GM19099 (cell line): ENCODE measurements around the gene LIX1L.

ENCODE experiments used
- POLR2A ChIP-seq: IDR thresholded peaks from 3 replicates; pipeline ENCODE4 v1.6.1; 2011; ENCODE audit warnings: low read depth; ENCODE audit not compliant: insufficient read length; ENCODE audit errors: extremely low read depth

LIX1L gene

DNA sequence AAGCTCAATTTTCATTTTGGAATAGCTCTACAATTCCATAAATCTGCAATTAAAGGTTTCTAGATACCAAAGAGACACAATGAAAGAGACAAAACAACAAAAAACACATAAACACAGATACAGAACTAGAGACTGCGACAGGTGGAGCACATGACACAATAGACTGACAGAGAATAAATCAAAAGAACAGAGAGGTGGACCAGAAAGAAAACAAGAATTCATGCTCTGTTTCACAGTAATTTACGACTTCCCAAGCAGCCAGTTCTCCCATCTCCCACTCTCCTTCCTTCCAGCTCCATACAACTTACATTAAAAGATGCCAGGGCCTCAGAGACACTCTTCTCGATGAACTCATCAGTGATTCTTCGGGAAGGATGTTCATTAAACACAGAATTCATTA is 15.4 kb downstream of the LIX1L start:
- no peak for TF ChIP-seq POLR2A

DNA sequence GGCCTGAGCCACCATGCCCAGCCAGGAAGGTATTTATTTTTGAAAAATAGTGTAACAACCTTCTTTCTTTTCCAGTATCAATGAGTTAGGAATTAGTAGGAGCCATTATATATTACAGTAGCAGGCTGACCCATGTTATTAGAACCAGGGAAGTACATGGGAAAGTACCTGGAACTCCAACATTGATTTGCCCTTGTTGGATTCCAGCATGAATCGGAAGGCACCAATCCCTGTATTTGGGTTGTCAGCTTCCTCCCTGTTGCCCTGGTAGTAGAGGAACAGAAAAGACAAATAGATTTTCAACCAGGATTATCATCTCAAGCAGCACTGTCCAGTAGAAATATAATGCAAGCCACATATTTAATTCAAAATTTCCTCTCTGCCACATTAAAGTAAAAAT is 20.4 kb downstream of the LIX1L start:
- no peak for TF ChIP-seq POLR2A

DNA sequence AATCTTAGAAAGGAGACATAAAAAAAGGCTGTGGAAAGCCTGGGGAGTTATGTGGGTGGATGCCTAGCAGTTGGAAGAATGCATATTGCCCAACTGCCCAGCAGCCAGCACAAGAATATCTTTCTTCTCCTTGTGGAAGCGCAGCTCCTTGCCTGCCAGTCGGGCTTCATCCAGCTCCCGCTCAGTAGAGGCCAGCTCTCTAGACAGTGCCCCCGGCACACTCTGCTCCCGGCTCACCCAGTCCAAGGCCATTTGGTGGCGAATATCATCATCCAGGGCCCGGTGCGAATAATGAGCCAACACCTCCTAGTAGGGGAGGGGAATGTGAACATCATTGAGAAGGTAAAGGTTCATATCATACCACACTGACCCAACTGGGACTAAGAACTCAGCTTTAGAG is 21.6 kb downstream of the LIX1L start:
- no peak for TF ChIP-seq POLR2A

DNA sequence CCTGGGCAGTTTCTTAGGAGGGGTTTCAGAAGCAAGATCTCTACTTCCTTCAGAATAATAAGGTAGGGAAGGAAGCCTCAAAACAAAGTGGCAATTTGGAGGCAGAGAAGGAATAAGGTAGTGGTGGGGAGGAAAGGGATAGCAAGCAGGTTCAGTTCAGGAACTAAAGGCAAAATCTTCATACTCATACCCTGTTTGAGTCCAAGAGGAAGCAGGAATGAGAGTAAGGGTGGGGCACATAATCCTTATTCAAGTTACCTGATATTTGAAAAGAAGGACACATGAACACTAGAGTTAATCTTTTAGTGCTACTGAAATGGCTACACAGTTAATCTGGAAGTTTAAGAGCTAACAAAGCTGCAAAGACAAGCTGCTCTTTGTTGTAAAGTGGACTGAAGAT is 22.1 kb downstream of the LIX1L start:
- TF ChIP-seq POLR2A: no peak

DNA sequence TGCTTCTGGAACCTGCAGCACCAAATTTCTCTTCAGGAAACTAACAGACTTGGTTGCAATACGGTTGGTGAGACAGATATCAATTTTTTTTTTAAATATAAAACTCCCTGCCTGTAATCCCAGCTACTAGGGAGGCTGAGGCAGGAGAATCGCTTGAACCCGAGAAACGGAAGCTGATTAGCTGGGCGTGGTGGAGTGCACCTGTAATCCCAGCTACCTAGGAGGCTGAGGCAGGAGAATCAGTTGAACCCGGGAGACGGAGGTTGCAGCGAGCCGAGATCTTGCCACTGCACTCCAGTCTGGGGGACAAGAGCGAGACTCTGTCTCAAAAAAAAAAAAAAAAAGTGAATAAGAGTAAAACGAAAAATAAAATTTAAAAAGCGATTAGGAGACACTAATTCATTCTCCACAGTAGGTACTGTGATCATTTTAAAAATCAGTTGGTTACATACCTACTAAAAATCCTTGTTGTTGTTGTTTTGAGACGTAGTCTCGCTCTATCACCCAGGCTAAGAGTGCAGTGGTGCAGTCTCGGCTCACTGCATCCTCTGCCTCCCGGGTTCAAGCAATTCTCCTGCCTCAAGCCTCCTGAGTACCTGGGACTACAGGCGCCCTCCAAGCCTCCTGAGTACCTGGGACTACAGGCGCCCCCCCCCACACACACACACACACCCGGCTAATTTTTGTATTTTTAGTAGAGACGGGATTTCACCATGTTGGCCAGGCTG is 29.7 kb downstream of the LIX1L start:
- TF ChIP-seq POLR2A: no peak

DNA sequence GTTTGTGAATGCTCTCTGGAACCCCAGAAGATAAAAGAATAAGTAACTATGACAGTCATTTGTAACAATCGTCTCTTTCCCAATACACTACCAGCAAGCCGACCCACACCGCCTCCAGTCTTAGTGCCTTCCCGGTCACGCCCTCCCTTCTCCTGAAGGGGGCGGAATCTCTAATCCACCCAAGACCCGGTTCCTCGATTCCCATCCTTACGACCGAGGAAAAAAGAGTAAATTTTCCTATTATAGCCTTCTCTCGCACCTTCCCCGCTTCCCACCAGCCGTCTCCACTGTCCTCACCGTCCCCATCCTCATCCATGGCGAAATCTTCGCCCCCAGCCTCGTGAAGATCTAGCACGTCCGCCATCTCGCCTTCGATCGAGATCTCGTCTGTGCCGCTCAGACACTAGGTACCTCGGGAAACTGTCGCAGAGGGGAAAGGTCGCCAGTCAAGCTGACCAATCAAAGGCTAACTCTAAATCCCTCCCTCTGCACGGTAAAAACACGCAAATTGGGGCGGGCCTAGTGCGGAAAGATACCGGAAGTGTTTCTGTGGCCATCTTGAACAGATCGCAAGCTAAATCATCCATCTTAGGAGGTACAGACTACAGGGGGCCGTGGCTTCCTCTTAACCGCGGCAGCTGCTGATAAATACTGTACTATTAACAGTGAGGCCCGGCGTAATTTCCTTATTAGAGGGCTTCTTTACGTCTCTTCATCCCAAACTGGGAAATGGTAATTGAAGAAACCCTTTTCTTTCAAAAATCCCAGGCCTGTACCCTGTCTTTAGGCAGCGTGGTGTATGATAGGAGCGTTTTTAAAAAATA is 30.5 kb downstream of the LIX1L start, which contains the start of gene RBM8A:
Gene RBM8A (minus strand): TSS at position 422 of the 824 bp plus-strand sequence. CDS start 58 bp downstream, at position 364.
- peak; percentile 93 for TF ChIP-seq POLR2A

DNA sequence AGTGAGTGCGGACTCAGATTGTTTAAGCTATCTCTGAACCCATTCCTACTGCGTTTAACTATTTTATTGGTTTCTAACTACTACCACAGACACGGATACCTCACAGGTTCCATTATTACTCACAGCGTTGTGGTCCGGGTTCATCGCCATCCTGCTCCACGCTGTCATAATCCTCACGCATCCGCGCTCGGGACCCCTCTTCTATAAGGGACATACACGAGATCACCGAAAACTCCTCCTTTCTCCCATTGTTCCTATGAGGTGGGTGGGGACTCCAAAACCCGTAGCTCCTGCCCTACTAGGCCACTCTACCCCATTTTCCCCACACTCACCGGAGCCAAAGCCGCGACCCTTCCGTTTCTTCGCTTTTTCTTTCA is 31.1 kb downstream of the LIX1L start:
- TF ChIP-seq POLR2A: no peak

DNA sequence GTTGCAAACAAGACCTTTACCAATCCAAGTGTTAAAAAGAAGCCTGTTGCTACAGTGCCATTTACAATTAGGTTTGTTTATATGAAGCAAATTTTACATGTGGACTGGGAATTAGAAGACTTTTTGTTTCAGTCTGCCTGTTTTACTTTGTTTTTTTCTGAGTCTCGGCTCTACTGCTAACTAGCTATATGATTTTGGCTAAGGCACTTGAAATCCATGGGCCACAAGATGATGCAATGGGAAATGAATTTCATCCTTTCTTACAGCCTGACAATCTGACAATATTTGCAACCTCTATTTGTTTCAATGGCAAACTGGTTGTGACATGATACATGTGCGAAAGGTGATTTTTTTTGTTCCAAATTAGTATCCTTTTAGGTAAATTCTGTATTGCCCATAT is 35.6 kb downstream of the LIX1L start:
- no peak for TF ChIP-seq POLR2A

DNA sequence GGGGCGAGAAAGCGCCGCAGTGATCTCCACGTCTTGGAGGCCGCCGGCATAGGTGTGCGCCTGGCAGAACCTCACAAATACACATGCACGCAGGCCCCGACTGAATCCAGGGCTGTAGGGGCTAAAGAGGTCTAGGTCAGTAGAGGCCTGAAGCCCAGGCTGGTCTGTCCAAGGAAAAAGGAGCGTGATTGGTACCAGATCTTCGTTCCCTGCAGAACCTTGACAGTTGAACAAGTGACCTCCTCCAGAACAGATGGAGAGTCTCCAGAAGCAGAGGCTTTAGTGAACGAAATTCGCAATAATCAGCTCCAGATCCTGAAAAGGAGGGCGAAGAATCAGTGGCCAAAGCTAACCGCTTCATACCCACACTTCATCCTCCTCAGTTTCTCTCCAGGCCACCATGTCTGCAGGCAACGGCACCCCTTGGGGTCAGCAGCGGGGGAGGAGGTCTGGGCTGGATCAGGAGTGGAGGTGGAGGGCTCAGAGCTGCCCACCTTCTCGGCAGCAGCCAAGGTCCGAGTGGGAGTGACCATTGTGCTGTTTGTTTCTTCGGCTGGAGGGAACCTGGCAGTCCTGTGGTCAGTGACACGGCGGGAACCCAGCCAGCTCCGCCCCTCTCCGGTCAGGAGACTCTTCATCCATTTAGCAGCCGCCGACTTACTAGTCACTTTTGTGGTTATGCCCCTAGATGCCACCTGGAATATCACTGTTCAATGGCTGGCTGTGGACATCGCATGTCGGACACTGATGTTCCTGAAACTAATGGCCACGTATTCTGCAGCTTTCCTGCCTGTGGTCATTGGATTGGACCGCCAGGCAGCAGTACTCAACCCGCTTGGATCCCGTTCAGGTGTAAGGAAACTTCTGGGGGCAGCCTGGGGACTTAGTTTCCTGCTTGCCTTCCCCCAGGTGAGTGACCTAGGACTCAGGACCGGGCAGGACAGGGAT is 38.6 kb downstream of the LIX1L start:
- TF ChIP-seq POLR2A: peak; percentile 28

DNA sequence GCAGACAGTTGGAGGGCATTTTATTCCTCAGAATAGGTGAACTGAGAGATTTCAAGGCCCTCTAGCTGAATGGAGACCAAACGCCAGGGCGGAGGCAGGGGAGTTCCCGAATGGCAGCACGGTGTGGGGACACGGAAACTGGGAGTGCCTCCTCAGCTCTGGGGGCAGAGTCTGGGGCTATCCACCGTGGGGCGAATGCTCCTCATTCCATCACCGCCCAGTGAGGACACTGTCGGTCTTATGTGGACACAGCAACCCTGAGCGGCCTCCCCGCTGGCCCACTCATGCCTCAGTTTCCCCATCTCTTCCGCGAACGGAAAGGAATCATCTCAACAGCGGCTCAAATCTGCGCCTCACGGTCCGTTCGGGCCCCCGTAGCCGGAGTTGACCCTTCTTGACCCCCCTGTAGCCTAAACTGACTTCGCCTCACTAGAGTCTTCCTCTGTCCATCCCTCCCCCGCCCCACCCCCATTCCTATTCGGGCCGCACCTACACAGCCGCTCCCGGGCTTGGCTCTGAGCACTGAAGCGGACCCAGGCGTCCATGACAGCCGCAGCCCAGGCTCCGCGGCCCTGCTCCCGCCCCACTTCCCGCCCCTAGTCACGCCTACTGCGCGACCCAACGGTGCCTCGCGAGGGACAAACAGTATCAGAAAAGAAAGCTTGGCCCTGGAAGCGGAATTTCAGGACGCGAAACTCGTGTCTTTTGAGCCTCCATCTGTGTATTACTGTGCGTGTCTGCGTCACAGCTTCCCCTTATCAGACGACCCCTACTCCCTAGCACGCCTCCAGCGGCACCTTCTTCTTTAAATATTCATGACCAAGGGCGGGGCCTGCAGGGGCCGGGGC is 39.4 kb downstream of the LIX1L start, which contains the start of gene PEX11B:
Gene PEX11B (minus strand): TSS at position 574 of the 848 bp plus-strand sequence. CDS start 29 bp downstream, at position 545.
- TF ChIP-seq POLR2A: peak; percentile 82

DNA sequence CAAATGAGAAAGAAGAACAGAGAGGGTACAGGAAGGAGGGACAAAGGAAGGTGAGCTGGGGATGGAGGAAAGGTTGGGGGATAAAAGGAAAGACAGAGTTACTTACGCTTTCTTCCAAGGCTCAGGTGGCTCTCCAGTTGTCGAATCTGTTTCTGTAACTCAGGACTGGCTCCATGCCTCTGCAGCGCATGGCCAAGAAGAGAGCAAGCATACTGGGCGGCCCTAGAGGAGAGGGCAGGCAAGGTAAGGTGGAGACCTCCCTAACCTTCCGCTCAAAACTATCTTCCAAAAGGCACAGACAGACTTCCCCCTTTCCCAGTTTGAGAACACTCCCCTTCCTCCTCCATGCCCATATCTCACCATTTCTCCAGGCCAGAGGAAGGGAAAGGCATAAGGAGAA is 40.2 kb downstream of the LIX1L start:
- no peak for TF ChIP-seq POLR2A

DNA sequence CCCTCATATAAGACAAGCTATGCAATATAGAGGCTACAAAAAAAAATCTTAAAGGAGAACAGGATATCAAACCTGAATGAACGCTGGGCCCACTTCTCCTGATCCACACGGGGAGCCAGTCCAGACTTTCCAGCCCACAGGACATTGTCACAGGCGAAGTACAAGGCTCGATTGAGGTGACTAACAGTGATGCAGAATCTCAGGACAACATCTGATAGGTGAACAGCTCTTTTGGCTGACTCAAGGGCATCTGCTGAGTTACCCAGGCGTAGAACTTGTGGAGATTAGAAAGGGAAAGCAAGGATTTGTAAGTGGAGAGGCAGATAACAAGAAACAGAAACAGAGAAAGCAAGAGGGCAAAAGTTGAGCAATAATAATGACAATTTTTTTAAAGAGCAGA is 41.1 kb downstream of the LIX1L start:
- no peak for TF ChIP-seq POLR2A

DNA sequence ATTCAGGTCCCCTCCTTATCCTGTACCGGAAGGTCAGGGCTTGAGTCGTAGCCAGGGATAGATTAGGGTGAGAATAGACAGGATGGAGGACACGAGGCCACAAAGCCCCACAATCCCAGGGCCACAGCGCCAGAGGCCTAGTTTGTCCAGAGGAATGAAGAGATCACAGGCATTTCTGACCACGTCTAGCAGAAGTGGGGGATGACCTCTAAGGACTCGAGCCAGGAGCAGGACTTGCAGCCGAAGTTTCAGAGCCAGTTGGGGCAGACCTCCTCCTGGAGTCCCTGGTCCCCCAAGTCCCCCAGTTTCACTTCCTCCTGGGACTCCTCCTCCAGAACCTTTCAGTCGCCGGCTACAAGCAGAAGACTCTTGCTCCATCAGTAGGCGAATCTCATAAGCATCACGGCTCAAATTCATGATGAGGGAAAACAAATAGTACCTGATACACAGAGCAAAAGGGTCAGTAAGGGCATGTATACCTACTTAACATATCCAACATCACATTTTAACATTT is 45.6 kb downstream of the LIX1L start:
- no peak for TF ChIP-seq POLR2A

DNA sequence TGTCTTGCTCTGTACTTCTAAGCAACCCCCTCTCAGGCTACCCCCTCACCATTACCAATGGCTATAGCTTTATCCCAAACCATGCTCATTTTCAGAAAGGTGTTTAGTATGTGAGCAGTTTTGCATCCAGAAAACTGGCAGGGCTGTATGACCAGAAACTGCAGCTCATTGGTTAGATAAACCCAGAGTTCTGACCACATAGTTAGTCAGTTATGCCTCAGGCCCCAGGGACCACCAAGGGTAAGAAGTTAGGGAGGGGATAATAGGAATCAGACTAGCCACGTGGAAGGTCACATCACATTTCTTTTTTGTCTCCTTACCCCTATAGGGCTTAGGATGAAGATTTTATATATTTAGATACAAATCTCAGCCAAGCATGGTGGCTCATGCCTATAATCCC is 49.2 kb downstream of the LIX1L start:
- no peak for TF ChIP-seq POLR2A

DNA sequence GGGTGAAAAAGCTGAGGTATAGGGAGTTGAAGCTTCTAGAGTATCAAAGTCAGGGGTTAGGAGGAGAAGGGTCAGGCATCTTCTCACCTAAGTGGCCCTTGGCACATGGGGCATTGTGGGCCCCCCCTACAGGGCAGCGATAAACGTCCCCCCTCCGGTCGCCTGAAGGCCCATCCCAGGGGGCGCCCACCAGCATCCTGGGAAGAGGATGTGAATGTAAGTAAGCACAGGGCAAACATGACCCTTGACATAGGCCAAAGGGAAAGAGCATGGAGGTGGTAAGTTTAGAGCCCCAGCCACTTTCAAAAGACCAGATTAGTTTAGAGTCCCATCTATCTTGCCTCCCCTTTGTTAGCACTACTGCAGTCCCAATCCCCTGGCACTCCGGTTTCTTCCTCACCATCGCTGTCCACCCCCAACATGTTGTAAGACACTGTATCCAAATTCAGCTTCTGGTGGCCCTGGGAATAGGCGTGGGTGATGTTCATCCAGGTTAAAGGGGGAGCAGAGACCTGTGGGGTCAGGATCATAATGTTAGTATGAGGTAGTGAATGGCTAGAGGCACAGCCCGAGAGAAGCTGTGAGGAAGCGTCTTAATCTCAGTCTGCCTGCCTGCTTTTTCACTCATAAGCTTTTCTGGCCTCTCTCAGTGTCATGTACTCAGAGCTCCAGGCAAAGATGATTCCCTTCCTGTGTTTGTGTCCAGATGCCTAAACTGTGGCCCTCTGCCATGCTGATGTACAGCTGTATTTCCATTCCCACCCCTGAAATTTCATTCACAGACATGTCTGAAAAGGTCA is 50.7 kb downstream of the LIX1L start:
- TF ChIP-seq POLR2A: no peak
